ENCODE data around the gene PLEKHA1.

PLEKHA1 gene

GRCh38 chr10:122379041-122379440, 4.5 kb downstream of the PLEKHA1 start:
- no peak for DNase-seq (ENCODE audit: low read depth, low spot score)
- no peak for TF ChIP-seq EZH2 (IDR thresholded peaks at IDR 0.05)
- no peak for TF ChIP-seq FOXP2 (optimal IDR thresholded peaks at IDR 0.05; ENCODE audit: control extremely low read depth, extremely low read length, insufficient read depth)
- TF ChIP-seq POLR2AphosphoS5 (IDR thresholded peaks at IDR 0.05; ENCODE audit: borderline replicate concordance, low read depth, low read length): no peak
- Histone ChIP-seq H3K9ac (ENCODE audit: insufficient read length) (no peak overlapping the region), H3K36me3 (ENCODE audit: insufficient read depth, low read length) (no peaks in the 10 kb centered on the region), H3K9me3 (ENCODE audit: low read depth, low read length) (no peaks in the 10 kb centered on the region), H3K4me3 (no peak overlapping the region), H3K27ac (no peak overlapping the region)

- DNase-seq (ENCODE audit: low read depth, low spot score): no peak
- no peak for TF ChIP-seq FOXP2 (optimal IDR thresholded peaks at IDR 0.05; ENCODE audit: control extremely low read depth, extremely low read length, insufficient read depth)
- no peak for TF ChIP-seq POLR2AphosphoS5 (IDR thresholded peaks at IDR 0.05; ENCODE audit: borderline replicate concordance, low read depth, low read length)
- TF ChIP-seq EZH2 (IDR thresholded peaks at IDR 0.05): no peak
- no peak overlapping the region for H3K27ac ChIP-seq
- no peak overlapping the region for H3K9ac ChIP-seq (ENCODE audit: insufficient read length)
- no peaks in the 10 kb centered on the region for H3K9me3 ChIP-seq (ENCODE audit: low read depth, low read length)
- no peaks in the 10 kb centered on the region for H3K36me3 ChIP-seq (ENCODE audit: insufficient read depth, low read length)
- H3K4me3 ChIP-seq: no peak overlapping the region
Observed at GRCh38 chr10:122379537-122379936, 5.0 kb downstream of the PLEKHA1 start.

DNA sequence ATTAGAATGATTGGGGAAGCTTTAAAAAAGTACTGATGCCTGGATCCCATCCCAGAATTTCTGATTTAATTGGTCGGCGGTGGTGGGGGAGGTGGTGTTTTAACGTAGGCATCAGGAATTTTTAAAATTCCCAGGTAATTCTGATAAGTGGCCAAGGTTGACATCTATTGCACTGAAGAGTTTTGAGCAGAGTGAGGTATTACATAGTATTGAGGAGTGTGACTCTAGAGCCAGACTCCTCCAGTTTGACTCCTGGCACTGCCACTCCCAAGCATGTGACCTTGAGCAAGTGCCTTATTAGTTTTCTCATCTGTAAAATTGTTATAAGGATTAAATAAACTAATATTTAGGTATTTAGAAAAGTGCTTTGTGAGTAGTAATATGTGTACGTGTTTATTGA, 6.2 kb downstream of the PLEKHA1 start:
- H3K36me3 ChIP-seq (ENCODE audit: insufficient read depth, low read length): no peaks in the 10 kb centered on the region
- TF ChIP-seq FOXP2 (optimal IDR thresholded peaks at IDR 0.05; ENCODE audit: control extremely low read depth, extremely low read length, insufficient read depth): no peak
- no peak for TF ChIP-seq EZH2 (IDR thresholded peaks at IDR 0.05)
- TF ChIP-seq POLR2AphosphoS5 (IDR thresholded peaks at IDR 0.05; ENCODE audit: borderline replicate concordance, low read depth, low read length): no peak
- no peak overlapping the region for H3K4me3 ChIP-seq
- H3K9me3 ChIP-seq (ENCODE audit: low read depth, low read length): no peaks in the 10 kb centered on the region
- H3K9ac ChIP-seq (ENCODE audit: insufficient read length): no peak overlapping the region
- no peak for DNase-seq (ENCODE audit: low read depth, low spot score)
- no peak overlapping the region for H3K27ac ChIP-seq

DNA sequence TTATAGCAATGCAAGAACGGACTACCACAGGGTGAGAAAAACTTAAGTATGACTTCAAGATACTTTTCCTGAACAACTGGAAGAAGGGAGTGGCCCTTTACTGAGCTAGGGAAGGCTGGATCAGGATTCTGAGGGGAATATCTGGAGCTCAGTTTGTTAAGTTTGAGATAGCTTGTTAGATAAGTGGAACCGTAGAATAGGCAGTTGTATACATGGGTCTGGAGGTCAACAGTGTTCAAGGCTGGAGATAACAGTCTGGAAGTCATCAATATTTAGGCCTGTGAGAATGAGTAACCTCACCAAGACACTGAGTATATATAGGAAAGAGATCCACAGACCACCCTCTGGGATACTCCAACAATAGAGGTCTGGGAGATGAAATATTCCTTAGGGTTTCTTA, 7.2 kb downstream of the PLEKHA1 start:
- DNase-seq (ENCODE audit: low read depth, low spot score): no peak
- H3K4me3 ChIP-seq: no peak overlapping the region
- no peaks in the 10 kb centered on the region for H3K9me3 ChIP-seq (ENCODE audit: low read depth, low read length)
- TF ChIP-seq POLR2AphosphoS5 (IDR thresholded peaks at IDR 0.05; ENCODE audit: borderline replicate concordance, low read depth, low read length): no peak
- TF ChIP-seq EZH2 (IDR thresholded peaks at IDR 0.05): no peak
- TF ChIP-seq FOXP2 (optimal IDR thresholded peaks at IDR 0.05; ENCODE audit: control extremely low read depth, extremely low read length, insufficient read depth): no peak
- H3K9ac ChIP-seq (ENCODE audit: insufficient read length): no peak overlapping the region
- no peaks in the 10 kb centered on the region for H3K36me3 ChIP-seq (ENCODE audit: insufficient read depth, low read length)
- H3K27ac ChIP-seq: no peak overlapping the region

- DNase-seq (ENCODE audit: low read depth, low spot score): no peak
- H3K9ac ChIP-seq (ENCODE audit: insufficient read length): no peak overlapping the region
- no peaks in the 10 kb centered on the region for H3K36me3 ChIP-seq (ENCODE audit: insufficient read depth, low read length)
- no peak overlapping the region for H3K4me3 ChIP-seq
- H3K27ac ChIP-seq: no peak overlapping the region
- no peaks in the 10 kb centered on the region for H3K9me3 ChIP-seq (ENCODE audit: low read depth, low read length)
- TF ChIP-seq FOXP2 (optimal IDR thresholded peaks at IDR 0.05; ENCODE audit: control extremely low read depth, extremely low read length, insufficient read depth): no peak
- TF ChIP-seq POLR2AphosphoS5 (IDR thresholded peaks at IDR 0.05; ENCODE audit: borderline replicate concordance, low read depth, low read length): no peak
- TF ChIP-seq EZH2 (IDR thresholded peaks at IDR 0.05): no peak
Observed at GRCh38 chr10:122386514-122386913, 12.0 kb downstream of the PLEKHA1 start.

- Histone ChIP-seq H3K9ac (ENCODE audit: insufficient read length) (no peak overlapping the region), H3K27ac (no peak overlapping the region), H3K9me3 (ENCODE audit: low read depth, low read length) (no peaks in the 10 kb centered on the region), H3K36me3 (ENCODE audit: insufficient read depth, low read length) (no peaks in the 10 kb centered on the region), H3K4me3 (no peak overlapping the region)
- TF ChIP-seq FOXP2 (optimal IDR thresholded peaks at IDR 0.05; ENCODE audit: control extremely low read depth, extremely low read length, insufficient read depth): no peak
- TF ChIP-seq POLR2AphosphoS5 (IDR thresholded peaks at IDR 0.05; ENCODE audit: borderline replicate concordance, low read depth, low read length): no peak
- no peak for TF ChIP-seq EZH2 (IDR thresholded peaks at IDR 0.05)
- no peak for DNase-seq (ENCODE audit: low read depth, low spot score)
Observed at GRCh38 chr10:122387572-122387971, 13.1 kb downstream of the PLEKHA1 start.

DNA sequence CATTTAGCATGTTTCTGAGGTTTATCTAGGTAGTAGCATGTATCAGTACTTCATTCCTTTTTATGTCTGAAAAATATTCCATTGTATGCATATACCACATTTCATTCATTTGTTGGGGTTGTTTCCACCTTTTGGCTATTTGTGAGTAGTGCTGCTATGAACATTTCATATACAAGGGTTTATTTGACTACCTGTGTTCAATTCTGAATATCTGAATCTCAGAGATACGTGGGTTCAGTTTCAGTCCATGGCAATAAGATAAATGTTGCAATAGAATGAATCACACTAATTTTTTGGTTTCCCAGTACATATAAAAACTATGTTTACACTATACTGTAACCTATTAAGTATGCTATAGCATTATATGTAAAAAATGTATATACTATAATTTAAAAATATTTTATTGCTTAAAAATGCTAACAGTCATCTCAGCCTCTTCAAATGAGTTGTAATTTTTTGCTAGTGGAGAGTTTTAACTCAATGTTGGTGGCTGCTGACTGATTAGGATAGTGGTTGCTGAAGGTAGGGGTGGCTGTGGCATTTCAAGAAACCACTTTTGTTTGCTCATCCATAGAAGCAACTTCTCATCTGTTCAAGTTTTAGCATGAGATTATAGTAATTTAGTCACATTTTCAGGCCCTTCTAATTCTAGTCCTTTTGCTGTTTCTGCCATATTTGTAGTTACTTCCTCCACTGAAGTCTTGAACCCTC, 13.9 kb downstream of the PLEKHA1 start:
- no peak for DNase-seq (ENCODE audit: low read depth, low spot score)
- no peak overlapping the region for H3K9ac ChIP-seq (ENCODE audit: insufficient read length)
- H3K27ac ChIP-seq: no peak overlapping the region
- H3K9me3 ChIP-seq (ENCODE audit: low read depth, low read length): no peaks in the 10 kb centered on the region
- TF ChIP-seq EZH2 (IDR thresholded peaks at IDR 0.05) (no peak), FOXP2 (optimal IDR thresholded peaks at IDR 0.05; ENCODE audit: control extremely low read depth, extremely low read length, insufficient read depth) (no peak), POLR2AphosphoS5 (IDR thresholded peaks at IDR 0.05; ENCODE audit: borderline replicate concordance, low read depth, low read length) (no peak)
- H3K4me3 ChIP-seq: no peak overlapping the region
- no peaks in the 10 kb centered on the region for H3K36me3 ChIP-seq (ENCODE audit: insufficient read depth, low read length)

GRCh38 chr10:122390271-122390670, 15.8 kb downstream of the PLEKHA1 start:
- Histone ChIP-seq H3K9me3 (ENCODE audit: low read depth, low read length) (no peaks in the 10 kb centered on the region), H3K4me3 (no peak overlapping the region), H3K27ac (no peak overlapping the region), H3K9ac (ENCODE audit: insufficient read length) (no peak overlapping the region), H3K36me3 (ENCODE audit: insufficient read depth, low read length) (no peaks in the 10 kb centered on the region)
- no peak for TF ChIP-seq POLR2AphosphoS5 (IDR thresholded peaks at IDR 0.05; ENCODE audit: borderline replicate concordance, low read depth, low read length)
- no peak for TF ChIP-seq FOXP2 (optimal IDR thresholded peaks at IDR 0.05; ENCODE audit: control extremely low read depth, extremely low read length, insufficient read depth)
- no peak for TF ChIP-seq EZH2 (IDR thresholded peaks at IDR 0.05)
- DNase-seq (ENCODE audit: low read depth, low spot score): no peak

DNA sequence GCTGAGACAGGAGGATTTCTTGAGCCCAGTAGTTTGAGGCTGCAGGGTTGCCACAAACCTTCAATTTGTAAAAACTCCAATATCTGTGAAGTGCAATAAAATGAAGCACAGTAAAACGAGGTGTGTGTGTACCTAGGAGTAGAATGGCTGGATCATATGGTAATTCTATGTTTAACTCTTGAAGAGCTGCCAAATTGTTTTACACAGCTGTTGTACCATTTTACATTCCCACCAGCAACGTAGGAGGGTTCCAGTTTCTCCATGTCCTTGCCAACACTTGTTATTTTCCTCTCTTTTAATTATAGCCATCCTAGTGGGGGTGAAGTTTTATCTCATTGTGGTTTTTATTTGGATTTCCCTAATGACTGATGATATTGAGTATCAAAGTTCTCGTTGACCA, 16.2 kb downstream of the PLEKHA1 start:
- Histone ChIP-seq H3K9me3 (ENCODE audit: low read depth, low read length) (no peaks in the 10 kb centered on the region), H3K4me3 (no peak overlapping the region), H3K9ac (ENCODE audit: insufficient read length) (no peak overlapping the region), H3K36me3 (ENCODE audit: insufficient read depth, low read length) (no peaks in the 10 kb centered on the region), H3K27ac (no peak overlapping the region)
- DNase-seq (ENCODE audit: low read depth, low spot score): no peak
- no peak for TF ChIP-seq EZH2 (IDR thresholded peaks at IDR 0.05)
- TF ChIP-seq POLR2AphosphoS5 (IDR thresholded peaks at IDR 0.05; ENCODE audit: borderline replicate concordance, low read depth, low read length): no peak
- TF ChIP-seq FOXP2 (optimal IDR thresholded peaks at IDR 0.05; ENCODE audit: control extremely low read depth, extremely low read length, insufficient read depth): no peak

Data from SK-N-MC (cell line).